Measurements from ENCODE around the gene RSBN1L. TPM values are rescaled to one million over a fixed set of nuclear protein-coding genes. Genes with fewer than 3 reads are reported as not detected.

The RSBN1L gene
- total and polyA plus RNA-seq, 4 donors, result 7.3 to 53.2 (median 12.9) TPM

- no peak overlapping the region for H3K9ac ChIP-seq (ENCODE audit: insufficient read depth in 1 of 2, low read length in 2 of 2)
- H3K4me1 ChIP-seq (ENCODE audit: control insufficient read depth in 5 of 5, insufficient read depth in 5 of 5, low read length in 5 of 5), result peaks cover 0 to 14% (median 0%) of the 10 kb centered on the region in 5 donors
- TF ChIP-seq CTCF (IDR thresholded peaks at IDR 0.05; ENCODE audit: control extremely low read depth, extremely low read depth), result no peak
- 96 to 98% methylated on average over 5 of the region's 5 CpGs for WGBS, 2 donors
- H3K27ac ChIP-seq (ENCODE audit: low read depth in 1 of 2, low read length in 1 of 2), result no peak overlapping the region
- H3K27me3 ChIP-seq (ENCODE audit: control insufficient read depth in 3 of 3, insufficient read depth in 3 of 3, low read length in 2 of 3), result no peaks in the 10 kb centered on the region
- H3K36me3 ChIP-seq (ENCODE audit: control insufficient read depth in 4 of 4, insufficient read depth in 4 of 4, low read length in 4 of 4), result peaks cover 0 to 4% (median 3%) of the 10 kb centered on the region in 4 donors
- H3K9me3 ChIP-seq (ENCODE audit: control insufficient read depth in 4 of 4, insufficient read depth in 3 of 4, low read length in 3 of 4), result no peaks in the 10 kb centered on the region
- H3K4me3 ChIP-seq, result no peak overlapping the region
- ATAC-seq (ENCODE audit: insufficient read depth, low FRiP score), result no peak
- no peak for DNase-seq
These were observed 40.7 kb downstream of the RSBN1L start for GRCh38 chr7:77736991-77737390.

- Histone ChIP-seq H3K9ac (ENCODE audit: insufficient read depth in 1 of 2, low read length in 2 of 2) (no peak overlapping the region), H3K27ac (ENCODE audit: low read depth in 1 of 2, low read length in 1 of 2) (no peak overlapping the region), H3K4me3 (no peak overlapping the region), H3K36me3 (ENCODE audit: control insufficient read depth in 4 of 4, insufficient read depth in 4 of 4, low read length in 4 of 4) (peaks cover 0 to 4% (median 3%) of the 10 kb centered on the region in 4 donors), H3K27me3 (ENCODE audit: control insufficient read depth in 3 of 3, insufficient read depth in 3 of 3, low read length in 2 of 3) (no peaks in the 10 kb centered on the region), H3K4me1 (ENCODE audit: control insufficient read depth in 5 of 5, insufficient read depth in 5 of 5, low read length in 5 of 5) (peaks cover 0 to 9% (median 0%) of the 10 kb centered on the region in 5 donors), H3K9me3 (ENCODE audit: control insufficient read depth in 4 of 4, insufficient read depth in 3 of 4, low read length in 3 of 4) (no peaks in the 10 kb centered on the region)
- no peak for ATAC-seq (ENCODE audit: insufficient read depth, low FRiP score)
- TF ChIP-seq CTCF (IDR thresholded peaks at IDR 0.05; ENCODE audit: control extremely low read depth, extremely low read depth), result no peak
- no peak for DNase-seq
- WGBS, 2 donors, result 81 to 100% methylated on average over 1 of the region's 1 CpG
These were observed 42.1 kb downstream of the RSBN1L start for GRCh38 chr7:77738382-77738781.

- H3K4me1 ChIP-seq (ENCODE audit: control insufficient read depth in 5 of 5, insufficient read depth in 5 of 5, low read length in 5 of 5), result peaks cover 0 to 9% (median 0%) of the 10 kb centered on the region in 5 donors
- no peak for ATAC-seq (ENCODE audit: insufficient read depth, low FRiP score)
- no peak for DNase-seq
- H3K27me3 ChIP-seq (ENCODE audit: control insufficient read depth in 3 of 3, insufficient read depth in 3 of 3, low read length in 2 of 3), result no peaks in the 10 kb centered on the region
- no peak for TF ChIP-seq CTCF (IDR thresholded peaks at IDR 0.05; ENCODE audit: control extremely low read depth, extremely low read depth)
- no peak overlapping the region for H3K27ac ChIP-seq (ENCODE audit: low read depth in 1 of 2, low read length in 1 of 2)
- H3K4me3 ChIP-seq, result no peak overlapping the region
- H3K36me3 ChIP-seq (ENCODE audit: control insufficient read depth in 4 of 4, insufficient read depth in 4 of 4, low read length in 4 of 4), result peaks cover 0 to 5% (median 4%) of the 10 kb centered on the region in 4 donors
- no peak overlapping the region for H3K9ac ChIP-seq (ENCODE audit: insufficient read depth in 1 of 2, low read length in 2 of 2)
- 81 to 82% methylated on average over 3 of the region's 3 CpGs for WGBS, 2 donors
- no peaks in the 10 kb centered on the region for H3K9me3 ChIP-seq (ENCODE audit: control insufficient read depth in 4 of 4, insufficient read depth in 3 of 4, low read length in 3 of 4)
These were observed 42.6 kb downstream of the RSBN1L start for GRCh38 chr7:77738871-77739270.

- H3K36me3 ChIP-seq (ENCODE audit: control insufficient read depth in 4 of 4, insufficient read depth in 4 of 4, low read length in 4 of 4), result peaks cover 0 to 8% (median 4%) of the 10 kb centered on the region in 4 donors
- no peak for DNase-seq
- 77 to 94% methylated on average over 1 of the region's 1 CpG for WGBS, 2 donors
These were observed 44.0 kb downstream of the RSBN1L start for GRCh38 chr7:77740257-77740656.

More at GRCh38 chr7:77740257-77740656, 44.0 kb downstream of the RSBN1L start:
- H3K9ac ChIP-seq (ENCODE audit: insufficient read depth in 1 of 2, low read length in 2 of 2), result no peak overlapping the region
- no peak overlapping the region for H3K27ac ChIP-seq (ENCODE audit: low read depth in 1 of 2, low read length in 1 of 2)
- H3K4me1 ChIP-seq (ENCODE audit: control insufficient read depth in 5 of 5, insufficient read depth in 5 of 5, low read length in 5 of 5), result peaks cover 0 to 6% (median 0%) of the 10 kb centered on the region in 5 donors
- no peak for ATAC-seq (ENCODE audit: insufficient read depth, low FRiP score)
- H3K4me3 ChIP-seq, result no peak overlapping the region
- no peaks in the 10 kb centered on the region for H3K27me3 ChIP-seq (ENCODE audit: control insufficient read depth in 3 of 3, insufficient read depth in 3 of 3, low read length in 2 of 3)
- H3K9me3 ChIP-seq (ENCODE audit: control insufficient read depth in 4 of 4, insufficient read depth in 3 of 4, low read length in 3 of 4), result no peaks in the 10 kb centered on the region
- no peak for TF ChIP-seq CTCF (IDR thresholded peaks at IDR 0.05; ENCODE audit: control extremely low read depth, extremely low read depth)
